MM.1S (cell line): ENCODE results near the gene TMIE.

Source experiments
- CTCF ChIP-seq: fragments of 300-600 bp; sonication (generic); IDR thresholded peaks from 2 replicates; pipeline ENCODE4 v1.5.1; 2016; ENCODE audit warnings: antibody characterized with exemption, low read length, mixed read lengths
- EZH2 ChIP-seq: fragments of 300-600 bp; sonication (generic); optimal IDR thresholded peaks from 2 replicates; pipeline ENCODE3; 2017; ENCODE audit warnings: low read depth, mild to moderate bottlenecking, antibody characterized with exemption, low read length, mixed read lengths

- no peak for TF ChIP-seq CTCF
- TF ChIP-seq EZH2: no peak
Measured at GRCh38 chr3:46716461-46717441, 15.6 kb downstream of the TMIE start.
